NCI-H2029 (cell line): ENCODE results near the gene ZBTB16.

Experiments used
- DNase-seq: peaks from one replicate; lab custom pipeline; 2025; lab: John Stamatoyannopoulos, UW

Gene ZBTB16

GRCh38 chr11:114064216-114064615 lies 4.7 kb downstream of the ZBTB16 start:
- no peak for DNase-seq

GRCh38 chr11:114065094-114065493 lies 5.6 kb downstream of the ZBTB16 start:
- DNase-seq: no peak

- DNase-seq: no peak
Observed at GRCh38 chr11:114066046-114066648, 6.6 kb downstream of the ZBTB16 start.

DNA sequence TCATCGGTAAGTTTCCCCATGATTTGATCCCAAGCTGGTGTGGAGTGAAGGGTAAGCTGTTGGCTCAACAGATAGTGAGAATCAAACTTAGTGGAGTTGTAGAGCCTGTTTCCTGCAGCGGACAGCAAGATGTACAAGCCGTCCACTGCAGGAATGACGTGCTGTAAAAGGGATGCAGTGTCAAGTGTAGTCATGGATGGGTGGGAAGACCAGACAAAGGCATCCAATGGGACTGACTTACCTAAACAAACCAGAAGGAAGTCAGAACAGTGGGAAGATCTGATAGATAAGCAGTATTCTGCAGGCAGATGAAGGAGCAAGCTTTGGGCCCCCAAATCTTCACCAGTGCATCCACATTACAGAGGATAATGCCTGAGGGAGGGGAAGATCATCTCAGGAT lies 8.8 kb downstream of the ZBTB16 start:
- no peak for DNase-seq

GRCh38 chr11:114070464-114071139 lies 11.1 kb downstream of the ZBTB16 start:
- no peak for DNase-seq

- no peak for DNase-seq
Observed at GRCh38 chr11:114073007-114073827, 13.7 kb downstream of the ZBTB16 start.

GRCh38 chr11:114073828-114074381 lies 14.4 kb downstream of the ZBTB16 start:
- DNase-seq: peak; percentile 81

DNA sequence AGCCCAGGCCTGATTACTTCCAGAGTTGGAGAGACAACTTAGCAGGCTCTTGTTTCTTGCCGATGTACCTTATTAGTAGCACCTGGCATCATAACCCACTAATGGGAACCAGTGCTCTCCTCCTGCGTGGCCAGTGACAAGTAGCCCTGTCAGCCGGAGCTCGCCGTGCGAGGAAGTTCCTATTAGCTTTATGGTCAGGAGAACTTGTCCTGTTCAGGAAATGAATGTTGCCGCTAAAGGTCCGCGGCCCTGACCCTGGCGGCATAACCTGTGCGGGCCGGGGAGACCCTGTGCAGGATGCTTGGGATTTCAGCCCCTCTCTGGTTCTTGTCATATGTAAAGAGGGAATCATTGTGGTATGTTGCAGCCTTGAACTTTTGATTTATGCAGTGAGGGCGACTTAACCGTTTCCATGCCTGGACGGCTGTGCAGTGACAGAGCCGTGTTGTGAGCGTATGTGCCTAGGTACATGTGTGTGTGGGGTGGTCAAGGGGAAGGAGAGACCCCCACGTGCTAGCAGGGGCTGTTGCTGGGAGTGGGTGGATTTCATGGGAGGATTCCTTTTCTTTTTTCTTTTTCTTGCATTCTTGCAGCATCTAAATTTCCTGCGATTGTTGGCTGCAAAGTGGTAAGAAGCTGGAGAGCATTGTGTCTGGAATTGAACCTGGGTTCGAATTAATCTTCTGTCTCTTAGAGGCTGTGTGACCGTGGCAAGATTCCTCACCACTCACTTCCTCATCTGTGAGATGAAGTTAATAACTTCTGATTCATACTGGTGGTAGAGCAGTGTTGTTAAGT lies 15.2 kb downstream of the ZBTB16 start:
- no peak for DNase-seq

DNA sequence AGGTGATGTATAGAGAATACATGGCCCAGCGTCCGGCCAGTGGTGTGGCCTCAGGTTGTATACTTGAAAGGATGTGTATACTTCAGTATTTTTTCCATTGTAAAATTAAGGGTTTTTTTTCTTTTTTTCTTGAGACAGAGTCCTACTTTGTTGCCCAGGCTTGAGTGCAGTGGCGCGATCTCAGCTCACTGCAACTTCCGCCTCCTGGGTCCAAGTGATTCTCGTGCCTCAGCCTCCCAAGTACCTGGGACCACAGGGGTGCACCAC lies 15.8 kb downstream of the ZBTB16 start:
- no peak for DNase-seq

DNA sequence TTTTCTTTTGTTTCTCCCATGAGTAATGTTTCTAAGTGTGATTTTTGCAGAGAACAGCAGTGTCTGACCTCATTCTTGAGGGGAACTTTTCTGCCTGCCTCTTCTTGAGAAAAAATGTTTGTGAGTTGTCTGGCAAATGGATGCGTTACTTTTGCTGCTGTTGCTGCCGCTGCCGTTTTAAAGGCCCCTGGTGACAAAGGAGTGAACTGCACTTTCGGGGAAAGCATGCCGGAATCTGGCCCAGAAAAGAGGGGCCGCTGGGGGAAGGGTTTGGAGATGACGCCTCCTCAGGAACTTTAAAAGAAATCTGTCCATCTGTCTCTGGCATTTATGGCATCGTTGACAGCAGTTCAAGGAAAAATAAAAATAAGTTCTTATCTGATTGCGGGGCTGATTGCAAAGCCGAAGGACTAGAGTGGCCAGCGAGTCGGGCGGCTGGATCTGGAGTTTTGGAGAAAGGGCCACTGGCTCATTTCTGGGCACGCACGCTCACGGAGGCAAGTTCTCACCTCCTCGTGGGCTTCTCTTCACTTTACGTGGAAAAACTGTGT lies 16.5 kb downstream of the ZBTB16 start:
- DNase-seq: no peak

DNA sequence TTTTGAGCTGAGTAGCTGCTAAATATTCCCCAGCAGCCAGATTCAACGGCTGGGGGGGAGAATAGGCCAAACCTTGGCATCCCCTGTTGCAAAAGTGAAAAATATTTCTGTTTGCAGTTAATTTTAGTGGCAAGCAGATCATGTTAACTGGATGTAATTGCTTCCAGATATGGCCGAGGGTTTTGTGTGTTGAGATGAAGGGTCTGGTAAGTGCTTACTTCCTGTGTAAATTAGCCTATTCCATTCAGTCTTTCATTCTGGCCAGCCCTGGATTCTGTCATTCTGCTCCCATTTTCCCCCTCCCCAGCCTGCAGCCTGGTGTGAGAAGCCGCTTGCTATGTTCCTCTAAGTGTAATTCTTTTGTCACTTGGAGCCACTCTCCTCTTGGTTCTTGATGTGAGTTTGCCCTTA lies 17.4 kb downstream of the ZBTB16 start:
- DNase-seq: peak; percentile 91

DNA sequence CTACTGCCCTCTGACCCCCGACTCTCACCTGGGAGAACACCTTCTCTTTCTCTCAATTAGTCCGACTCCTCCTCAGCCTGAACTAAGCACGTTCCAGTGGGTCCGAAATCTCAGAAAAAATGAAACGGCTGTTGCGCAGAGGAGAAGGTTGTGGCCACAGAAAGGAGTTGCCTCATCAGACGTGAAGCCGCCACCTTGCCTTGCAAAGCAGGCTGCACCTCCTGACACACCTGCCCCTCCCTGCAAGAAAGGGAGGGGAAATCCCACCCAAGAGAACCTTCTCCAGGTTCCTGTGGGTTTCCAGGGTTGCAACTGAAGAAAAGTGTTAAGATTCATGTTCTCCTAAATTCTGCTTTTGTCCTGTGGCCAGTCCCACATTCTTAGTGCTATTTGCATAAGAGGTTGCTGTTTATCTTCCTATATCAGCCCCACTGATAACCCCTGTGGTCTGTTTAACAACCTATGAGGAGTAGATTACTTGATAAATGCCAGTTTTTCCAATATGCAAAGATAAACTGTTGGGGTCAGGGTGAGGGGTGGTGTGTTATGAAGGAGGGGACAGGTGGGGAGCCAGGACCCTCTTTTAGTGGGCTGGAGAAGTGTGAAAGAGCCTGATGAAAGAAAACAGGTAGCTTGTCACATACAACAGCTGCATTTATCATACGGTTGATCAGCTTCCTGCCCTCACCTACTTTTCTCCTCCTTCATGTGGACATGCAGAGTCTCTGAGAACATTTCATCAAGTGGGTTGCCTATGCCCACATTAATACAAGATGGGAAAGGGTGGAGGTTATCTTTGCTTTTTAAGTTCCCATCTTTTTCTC lies 18.2 kb downstream of the ZBTB16 start:
- DNase-seq: peak; percentile 40

- DNase-seq: no peak
Observed at GRCh38 chr11:114078423-114078822, 18.9 kb downstream of the ZBTB16 start.

DNA sequence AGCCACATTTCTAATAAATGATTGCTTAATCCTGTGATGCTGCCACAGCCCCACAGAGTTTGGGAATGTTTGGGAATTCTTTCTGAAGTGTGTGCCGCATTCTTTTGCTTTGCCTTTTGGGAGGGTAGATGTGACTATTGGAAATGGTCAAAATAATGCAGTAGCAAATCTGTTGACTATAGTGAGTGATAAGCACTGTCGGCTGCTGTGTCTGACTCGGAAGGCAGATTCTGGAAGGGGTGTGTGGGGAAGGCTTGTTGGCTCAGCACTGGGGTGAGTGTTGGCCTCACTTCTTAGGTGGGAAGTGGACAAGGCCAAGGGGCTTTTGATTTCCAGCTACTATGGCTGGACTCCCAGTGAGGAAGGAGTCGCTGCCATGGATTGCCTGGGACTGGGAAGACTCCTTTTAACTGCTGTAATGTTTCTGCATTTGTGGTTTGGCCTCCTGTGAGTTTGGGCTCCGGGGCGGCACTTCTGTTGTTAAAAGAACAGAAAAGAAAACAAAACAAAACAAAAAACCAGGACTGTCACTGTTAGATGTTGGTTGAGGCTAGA lies 20.1 kb downstream of the ZBTB16 start:
- no peak for DNase-seq

- DNase-seq: peak; percentile 68
Observed at GRCh38 chr11:114080219-114080618, 20.7 kb downstream of the ZBTB16 start.

GRCh38 chr11:114080769-114081168 lies 21.3 kb downstream of the ZBTB16 start:
- DNase-seq: peak; percentile 62

DNA sequence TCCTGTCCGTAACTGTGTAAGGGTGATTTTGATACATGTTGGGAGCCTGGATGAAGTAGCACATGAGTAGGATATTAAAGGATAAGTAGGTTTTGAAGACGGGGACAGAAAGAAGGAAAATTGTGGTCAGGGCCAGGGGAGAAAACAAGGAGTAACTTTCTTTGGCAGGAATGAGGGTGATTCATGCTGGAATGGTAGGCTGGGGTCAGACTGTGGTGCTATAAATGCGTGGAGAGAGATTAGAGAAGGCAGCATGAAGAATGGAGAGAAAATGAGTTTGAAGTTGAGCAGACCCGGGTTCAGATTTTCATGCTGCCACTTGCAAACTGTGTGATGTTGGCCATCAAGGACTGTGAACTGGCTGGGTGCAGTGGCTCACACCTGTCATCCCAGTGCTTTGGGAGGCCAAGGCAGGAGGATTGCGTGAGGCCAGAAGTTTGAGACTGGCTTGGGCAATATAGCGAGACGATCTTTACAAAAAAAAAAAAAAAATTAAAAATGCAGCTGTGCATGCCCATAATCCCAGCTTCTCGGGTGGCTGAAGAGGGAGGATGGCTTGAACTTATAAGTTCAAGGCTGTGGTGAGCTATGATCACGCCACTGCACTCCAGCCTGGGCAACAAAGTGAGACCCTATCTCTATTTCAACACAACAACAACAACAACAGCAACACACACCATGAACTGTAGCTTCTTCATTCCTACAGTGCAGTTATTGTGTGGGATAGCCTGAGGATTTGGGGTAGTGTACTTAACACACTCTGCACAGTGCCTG lies 22.3 kb downstream of the ZBTB16 start:
- no peak for DNase-seq

DNA sequence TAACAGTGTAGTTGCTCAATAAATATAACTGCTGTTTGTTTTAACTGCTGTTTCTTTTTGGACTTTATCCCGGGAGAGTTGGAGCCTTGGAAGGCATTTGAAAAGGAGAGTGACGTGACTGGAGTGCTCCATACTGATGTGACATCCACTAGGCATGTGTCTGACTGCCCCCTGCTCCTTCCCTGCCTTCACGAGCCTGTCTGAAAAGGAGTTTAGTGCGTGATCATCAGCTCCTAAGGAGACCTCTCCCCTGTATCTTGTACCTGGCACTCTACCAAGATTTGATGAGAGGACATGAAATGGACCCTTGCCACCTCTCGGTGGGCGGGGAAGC lies 22.9 kb downstream of the ZBTB16 start:
- no peak for DNase-seq

DNA sequence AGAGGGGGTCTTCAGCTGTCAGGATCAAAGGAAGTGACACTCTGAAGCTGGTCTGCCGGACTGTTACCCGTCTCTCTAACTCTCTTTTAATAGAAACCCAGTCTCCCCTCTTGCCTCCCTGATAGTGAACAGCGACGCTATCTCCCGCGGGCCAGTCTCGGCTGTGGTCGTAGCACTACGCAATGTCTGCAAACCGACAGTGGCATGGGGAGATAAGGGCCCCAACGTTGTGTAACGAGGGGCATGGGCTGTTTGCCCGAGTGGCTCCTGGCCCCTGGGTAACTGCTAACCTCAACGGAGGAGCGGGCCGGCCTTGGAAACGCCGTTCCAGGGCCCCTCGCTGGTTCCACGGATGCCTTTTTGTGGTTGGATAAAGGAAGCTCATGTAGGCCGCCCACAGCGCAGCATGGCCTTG lies 23.3 kb downstream of the ZBTB16 start:
- DNase-seq: no peak
